Gastroesophageal sphincter (tissue), 3 donors: ENCODE measurements around the gene CLEC4M.

Source experiments
- EP300 ChIP-seq: sonication (generic); formaldehyde crosslinking; IDR thresholded peaks from one replicate; pipeline ENCODE4 v1.6.1; 2017; ENCODE audit warnings: antibody characterized with exemption, mild to moderate bottlenecking
- POLR2A ChIP-seq, 2 donors: fragments of 450-650 bp; IDR thresholded peaks; one replicate each; pipeline ENCODE4 v1.6.1; 2017; ENCODE audit warnings: antibody characterized with exemption in 2 of 2, mild to moderate bottlenecking in 2 of 2, moderate library complexity in 1 of 2
- TF ChIP-seq, protein P1 (sequence below), 4 experiments: fragments of 200-600 bp in 2 of 4; fragments of 450-650 bp in 2 of 4; sonication (generic) in 1 of 4; IDR thresholded peaks; one replicate each; pipeline ENCODE4 v1.5.1; 2017 to 2019; ENCODE audit warnings: antibody characterized with exemption in 4 of 4, mild to moderate bottlenecking in 2 of 4, moderate library complexity in 2 of 4

GRCh38 chr19:7783991-7784423, 21.0 kb downstream of the CLEC4M start:
- TF ChIP-seq, protein P1, sequence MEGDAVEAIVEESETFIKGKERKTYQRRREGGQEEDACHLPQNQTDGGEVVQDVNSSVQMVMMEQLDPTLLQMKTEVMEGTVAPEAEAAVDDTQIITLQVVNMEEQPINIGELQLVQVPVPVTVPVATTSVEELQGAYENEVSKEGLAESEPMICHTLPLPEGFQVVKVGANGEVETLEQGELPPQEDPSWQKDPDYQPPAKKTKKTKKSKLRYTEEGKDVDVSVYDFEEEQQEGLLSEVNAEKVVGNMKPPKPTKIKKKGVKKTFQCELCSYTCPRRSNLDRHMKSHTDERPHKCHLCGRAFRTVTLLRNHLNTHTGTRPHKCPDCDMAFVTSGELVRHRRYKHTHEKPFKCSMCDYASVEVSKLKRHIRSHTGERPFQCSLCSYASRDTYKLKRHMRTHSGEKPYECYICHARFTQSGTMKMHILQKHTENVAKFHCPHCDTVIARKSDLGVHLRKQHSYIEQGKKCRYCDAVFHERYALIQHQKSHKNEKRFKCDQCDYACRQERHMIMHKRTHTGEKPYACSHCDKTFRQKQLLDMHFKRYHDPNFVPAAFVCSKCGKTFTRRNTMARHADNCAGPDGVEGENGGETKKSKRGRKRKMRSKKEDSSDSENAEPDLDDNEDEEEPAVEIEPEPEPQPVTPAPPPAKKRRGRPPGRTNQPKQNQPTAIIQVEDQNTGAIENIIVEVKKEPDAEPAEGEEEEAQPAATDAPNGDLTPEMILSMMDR (IDR thresholded peaks at IDR 0.05): no peak
- TF ChIP-seq EP300 (no peak), POLR2A (IDR thresholded peaks at IDR 0.05) (no peak)
